ENCODE measurements around the gene TFAP2C.

TFAP2C gene

GRCh38 chr20:56589633-56590032 lies 39.5 kb upstream of the TFAP2C start:
- H3K4me3 ChIP-seq (ENCODE audit: low read depth, low read length), result no peak overlapping the region
- TF ChIP-seq CTCF (IDR thresholded peaks at IDR 0.05; ENCODE audit: low read depth, low read length), result no peak

GRCh38 chr20:56590888-56591287 lies 38.2 kb upstream of the TFAP2C start:
- TF ChIP-seq CTCF (IDR thresholded peaks at IDR 0.05; ENCODE audit: low read depth, low read length), result no peak
- H3K4me3 ChIP-seq (ENCODE audit: low read depth, low read length), result no peak overlapping the region

- no peak for TF ChIP-seq CTCF (IDR thresholded peaks at IDR 0.05; ENCODE audit: low read depth, low read length)
- no peak overlapping the region for H3K4me3 ChIP-seq (ENCODE audit: low read depth, low read length)
Measured at GRCh38 chr20:56592211-56592610, 36.9 kb upstream of the TFAP2C start.

- no peak for TF ChIP-seq CTCF (IDR thresholded peaks at IDR 0.05; ENCODE audit: low read depth, low read length)
- H3K4me3 ChIP-seq (ENCODE audit: low read depth, low read length), result no peak overlapping the region
Measured at GRCh38 chr20:56592817-56593216, 36.3 kb upstream of the TFAP2C start.

- TF ChIP-seq CTCF (IDR thresholded peaks at IDR 0.05; ENCODE audit: low read depth, low read length), result no peak
- no peak overlapping the region for H3K4me3 ChIP-seq (ENCODE audit: low read depth, low read length)
Measured at GRCh38 chr20:56595746-56596475, 33.2 kb upstream of the TFAP2C start.

- H3K4me3 ChIP-seq (ENCODE audit: low read depth, low read length), result no peak overlapping the region
- TF ChIP-seq CTCF (IDR thresholded peaks at IDR 0.05; ENCODE audit: low read depth, low read length), result no peak
Measured at GRCh38 chr20:56601166-56601565, 27.9 kb upstream of the TFAP2C start.

- TF ChIP-seq CTCF (IDR thresholded peaks at IDR 0.05; ENCODE audit: low read depth, low read length), result no peak
- H3K4me3 ChIP-seq (ENCODE audit: low read depth, low read length), result no peak overlapping the region
Measured at GRCh38 chr20:56604673-56605072, 24.4 kb upstream of the TFAP2C start.

Data from WI38 (cell line).